ENCODE results near the gene TSC2.
"Not testable (repeated sequence)": the region's sequence is repeated elsewhere in the genome, so short reads cannot be mapped to it uniquely, and the experiment has no call there.

- TF ChIP-seq CTCF (CRISPR knock-in tag; IDR thresholded peaks at IDR 0.05); CENPBD1 (CRISPR knock-in tag; IDR thresholded peaks at IDR 0.05; ENCODE audit: borderline replicate concordance, low read depth); ZSCAN5A (CRISPR knock-in tag; IDR thresholded peaks at IDR 0.05; ENCODE audit: borderline replicate concordance): not testable (repeated sequence)
Measured at GRCh38 chr16:2127630-2128280, 80.0 kb downstream of the TSC2 start.
